ENCODE data around the gene ZNF724. TPM values are rescaled to one million over a fixed set of nuclear protein-coding genes. Genes with fewer than 3 reads are reported as not detected.

The ZNF724 gene
- total and polyA plus RNA-seq, 2 experiments from 2014 or later = 3.0 to 10.9 TPM

DNA sequence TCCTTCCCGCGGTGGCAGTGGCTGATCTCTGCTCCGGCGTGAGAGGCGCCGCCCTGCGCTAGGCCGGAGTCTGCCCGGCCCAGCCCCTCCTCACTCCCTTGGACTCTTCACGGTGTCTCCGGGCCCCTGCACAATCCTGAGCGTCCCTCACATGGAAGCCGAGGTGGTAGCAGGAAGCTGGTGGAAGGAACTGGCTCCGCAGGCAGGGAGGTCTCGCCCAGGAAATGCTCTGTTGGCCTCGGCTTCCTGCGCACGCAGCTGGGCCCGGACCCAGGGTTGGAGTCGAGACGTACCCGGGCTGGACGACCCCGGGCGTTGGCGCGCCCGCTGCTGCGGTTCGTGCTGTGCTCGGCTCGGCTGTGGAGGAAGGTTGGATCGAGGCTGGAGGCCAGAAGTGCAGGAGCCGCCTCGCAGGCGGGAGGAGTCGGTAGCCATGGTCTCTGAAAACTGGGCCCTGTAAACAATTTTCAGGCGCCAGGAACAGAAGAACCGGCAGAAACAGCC is 46.3 kb downstream of the ZNF724 start:
- H3K36me3 ChIP-seq = no peaks in the 10 kb centered on the region
- TF ChIP-seq CTCF (IDR thresholded peaks at IDR 0.05; ENCODE audit: low read depth, low read length) = no peak
- H3K4me1 ChIP-seq (ENCODE audit: low read depth) = no peaks in the 10 kb centered on the region
- peak in 1 of 2 donors; percentile 16 for DNase-seq (ENCODE audit: low read depth in 1 of 2, low spot score in 1 of 2)
- H3K4me3 ChIP-seq = no peak overlapping the region
- H3K27me3 ChIP-seq = no peaks in the 10 kb centered on the region
- H3K9me3 ChIP-seq (ENCODE audit: low read depth) = no peaks in the 10 kb centered on the region
- H3K27ac ChIP-seq = no peak overlapping the region

DNA sequence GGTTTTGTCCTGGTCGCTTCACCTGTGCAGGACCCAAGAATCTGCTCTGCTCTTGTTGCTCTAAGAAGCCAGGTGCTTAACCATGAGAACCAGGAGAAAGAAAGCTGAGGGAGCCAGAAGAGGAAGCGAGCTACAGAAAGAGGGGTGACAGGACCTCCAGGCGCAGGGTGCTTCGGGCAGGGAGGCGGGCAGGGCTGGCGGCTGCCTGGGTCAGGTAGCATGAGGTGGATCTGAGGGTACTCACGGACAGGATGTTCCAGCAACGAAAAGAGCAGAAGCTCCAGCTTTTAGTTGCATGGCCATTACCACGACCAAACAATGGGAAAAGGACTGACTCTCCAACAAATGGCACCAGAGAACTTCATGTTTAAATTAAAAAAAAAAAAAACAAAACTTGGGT is 59.9 kb downstream of the ZNF724 start:
- no peak for DNase-seq (ENCODE audit: low read depth in 1 of 2, low spot score in 1 of 2)
- H3K36me3 ChIP-seq = no peaks in the 10 kb centered on the region
- H3K27ac ChIP-seq = no peak overlapping the region
- H3K4me3 ChIP-seq = no peak overlapping the region
- no peaks in the 10 kb centered on the region for H3K27me3 ChIP-seq
- no peak for TF ChIP-seq CTCF (IDR thresholded peaks at IDR 0.05; ENCODE audit: low read depth, low read length)
- no peaks in the 10 kb centered on the region for H3K9me3 ChIP-seq (ENCODE audit: low read depth)
- H3K4me1 ChIP-seq (ENCODE audit: low read depth) = no peaks in the 10 kb centered on the region

DNA sequence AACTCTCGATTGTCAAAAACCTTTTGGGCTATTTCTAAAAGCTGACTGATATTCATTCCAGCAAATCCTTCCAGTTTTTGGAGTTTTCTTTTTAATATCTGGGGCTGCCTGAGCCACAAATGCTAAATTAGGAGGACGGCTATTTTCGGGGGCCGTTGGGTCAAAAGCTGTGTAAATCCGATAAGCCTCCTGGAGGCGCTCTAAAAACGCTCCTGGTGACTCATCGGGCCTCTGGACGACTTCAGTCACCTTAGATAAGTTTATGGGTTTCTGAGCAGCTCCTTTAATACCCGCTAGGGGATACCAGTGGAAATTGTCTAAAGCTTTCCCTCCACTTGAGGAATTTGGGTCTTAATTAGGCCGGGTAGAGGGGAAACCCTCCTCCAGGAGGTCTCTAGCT is 66.9 kb downstream of the ZNF724 start:
- H3K4me3 ChIP-seq = no peak overlapping the region
- no peaks in the 10 kb centered on the region for H3K36me3 ChIP-seq
- no peak for DNase-seq (ENCODE audit: low read depth in 1 of 2, low spot score in 1 of 2)
- H3K27ac ChIP-seq = no peak overlapping the region
- no peaks in the 10 kb centered on the region for H3K4me1 ChIP-seq (ENCODE audit: low read depth)
- no peak for TF ChIP-seq CTCF (IDR thresholded peaks at IDR 0.05; ENCODE audit: low read depth, low read length)
- H3K27me3 ChIP-seq = no peaks in the 10 kb centered on the region
- no peaks in the 10 kb centered on the region for H3K9me3 ChIP-seq (ENCODE audit: low read depth)

Other genes starting within 250 kb of the ZNF724 start
- not detected in 2 replicates for gene ZNF728, start 247.2 kb downstream of the ZNF724 start, total RNA-seq
- not detected in 2 replicates for gene ZNF728, start 247.2 kb downstream of the ZNF724 start, polyA plus RNA-seq
- 3.4 and 7.8 TPM in 2 replicates for gene ZNF730, start 133.4 kb downstream of the ZNF724 start, total RNA-seq
- gene ZNF730, start 133.4 kb downstream of the ZNF724 start, polyA plus RNA-seq = 4.1 and 4.8 TPM in 2 replicates
- gene ZNF91, start 145.1 kb upstream of the ZNF724 start, total RNA-seq = 52.6 and 78.7 TPM in 2 replicates
- gene ZNF91, start 145.1 kb upstream of the ZNF724 start, polyA plus RNA-seq = 30.1 and 49.5 TPM in 2 replicates